Cardiac septum (tissue), 1 donor: ENCODE results near the gene PALB2. TPM values are rescaled to one million over a fixed set of nuclear protein-coding genes. Genes with fewer than 3 reads are reported as not detected.

ENCODE experiments used
- DNase-seq: peaks from one replicate; pipeline ENCODE4 v3.0.0-alpha.2; 2020; ENCODE audit warnings: low spot score
- intact Hi-C: fragments of 100-400 bp; cut with DNase I; formaldehyde crosslinking; loops from one replicate; pipeline ENCODE4 v1.14.0; 2022
- total RNA-seq: library from RNA; stranded (reverse); fragmentation: NEBNext Ultra II Directional; extraction: Animal tissue kit (Norgen Biotek cat#: 25700); gene quantifications from one replicate; pipeline ENCODE4 v1.2.1, GENCODE V29; 2021
- donor health status: DM: no; HTN: no; CAD: no.

PALB2 gene
- total RNA-seq, 1 donor from 2014 or later = 4.6 TPM

DNA sequence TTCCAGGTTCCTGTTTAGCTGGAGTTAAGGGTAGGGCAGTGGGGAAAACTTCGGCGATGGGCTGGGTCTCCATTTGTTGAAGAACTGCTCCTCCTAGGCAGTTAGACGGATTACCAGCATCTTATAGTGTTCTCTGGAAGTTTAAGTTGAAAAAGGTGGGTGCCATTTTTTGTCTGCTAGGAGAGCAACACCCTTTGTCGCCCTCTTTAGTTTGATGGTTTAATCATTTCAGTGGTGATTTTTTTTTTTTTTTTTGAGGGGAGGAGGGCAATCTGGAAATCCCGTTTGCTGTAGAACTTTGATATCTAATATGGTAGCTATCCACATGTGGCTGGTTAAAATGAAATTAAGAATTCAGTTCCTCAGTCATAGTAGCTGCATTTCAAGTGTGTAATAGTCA, 79.5 kb downstream of the PALB2 start:
- no peak for DNase-seq
- intact Hi-C loops = no loop called here

- DNase-seq = no peak
Measured at GRCh38 chr16:23557779-23558702, 83.1 kb downstream of the PALB2 start.

GRCh38 chr16:23556881-23557778, 84.0 kb downstream of the PALB2 start, which contains the start of the genes EARS2 and UBFD1:
Gene EARS2, minus strand, starts transcription at chr16:23557350. Its CDS starts 7 bp downstream, at chr16:23557343.
Gene UBFD1, plus strand, starts transcription at chr16:23557727. Its CDS starts 16 bp downstream, at chr16:23557743.
- peak; percentile 98 for DNase-seq
- intact Hi-C loops = loop anchor here (1.0 to 5.0 kb wide), 3 partner anchors 39 to 85 kb away; partner anchors contain the start of genes DCTN5, NDUFAB1 and PALB2

More at GRCh38 chr16:23557779-23558702, 83.1 kb downstream of the PALB2 start:
- intact Hi-C loops = loop anchor here (1.0 to 5.0 kb wide), 3 partner anchors 38 to 84 kb away; partner anchors contain the start of genes DCTN5, NDUFAB1 and PALB2

DNA sequence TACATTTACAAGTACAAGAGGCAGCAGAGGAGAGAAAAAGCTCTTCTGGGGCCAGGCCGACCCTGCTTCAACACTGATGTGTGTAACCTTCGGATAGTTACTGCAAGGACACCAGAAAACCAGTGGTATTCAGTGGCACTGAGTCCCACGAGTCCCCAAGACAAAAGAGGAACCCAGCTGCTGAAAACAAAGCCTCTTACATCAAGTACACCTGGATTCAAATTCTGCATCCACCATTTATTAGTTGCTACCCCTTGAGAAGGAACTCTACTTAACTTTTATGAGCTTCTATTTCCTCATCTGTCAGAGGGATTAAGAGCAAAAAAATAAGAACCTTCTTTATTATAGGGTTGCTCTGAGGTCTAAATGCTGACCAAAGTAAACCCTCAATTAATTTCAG, 86.6 kb downstream of the PALB2 start:
- intact Hi-C loops = no loop called here
- no peak for DNase-seq

Other genes with a start within 250 kb of the PALB2 start
- 14.4 TPM for gene COG7, start 188.1 kb downstream of the PALB2 start, total RNA-seq
- gene GGA2, start 130.8 kb downstream of the PALB2 start, total RNA-seq = 38.1 TPM
- gene EARS2, start 84.0 kb downstream of the PALB2 start, total RNA-seq = 16.4 TPM
- gene UBFD1, start 83.6 kb downstream of the PALB2 start, total RNA-seq = 49.7 TPM
- gene NDUFAB1, start 45.0 kb downstream of the PALB2 start, total RNA-seq = 277 TPM
- 38.4 TPM for gene DCTN5, start 156 bp upstream of the PALB2 start, total RNA-seq
- gene PLK1, start 37.6 kb upstream of the PALB2 start, total RNA-seq = 0.54 TPM
- not detected for gene ERN2, start 71.9 kb upstream of the PALB2 start, total RNA-seq
- not detected for gene CHP2, start 113.7 kb upstream of the PALB2 start, total RNA-seq
- gene PRKCB, start 194.7 kb upstream of the PALB2 start, total RNA-seq = 2.3 TPM